ENCODE results near the gene DKKL1. TPM values are rescaled to one million over a fixed set of nuclear protein-coding genes. Genes with fewer than 3 reads are reported as not detected.

Gene DKKL1
- total RNA-seq, 1 experiment from 2014 or later, result 1.0 TPM

- Histone ChIP-seq H3K36me3 (ENCODE audit: control insufficient read depth in 1 of 2, insufficient read depth in 2 of 2, low read length in 2 of 2) (peaks cover 9 to 20% of the 10 kb centered on the region in 2 experiments), H3K4me3 (replicated peaks in 1 of 2; ENCODE audit: low read depth in 1 of 2, low read length in 2 of 2) (no peak overlapping the region), H3K9ac (ENCODE audit: low read length) (no peak overlapping the region), H3K4me1 (ENCODE audit: control insufficient read depth in 1 of 2, insufficient read depth in 2 of 2, low read length in 2 of 2) (peaks cover 0 to 15% of the 10 kb centered on the region in 2 experiments; a peak in 2 of 4 replicates), H3K27ac (ENCODE audit: low read depth, low read length) (no peak overlapping the region; the same call in 1 of the 2 replicates), H3K27me3 (ENCODE audit: insufficient read depth, low read length) (no peaks in the 10 kb centered on the region), H3K9me2 (ENCODE audit: insufficient read depth) (no peaks in the 10 kb centered on the region), H3K9me3 (ENCODE audit: control insufficient read depth in 1 of 2, insufficient read depth in 1 of 2, low read depth in 1 of 2, low read length in 2 of 2) (no peaks in the 10 kb centered on the region), H3K4me2 (ENCODE audit: low read length) (no peak overlapping the region), H4K20me1 (ENCODE audit: insufficient read depth) (no peaks in the 10 kb centered on the region), H2AFZ (ENCODE audit: low read depth, low read length, poor library complexity, severe bottlenecking) (no peak overlapping the region), H3K79me2 (ENCODE audit: insufficient read depth, low read length) (peaks cover 4% of the 10 kb centered on the region; the same call in 1 of the 2 replicates)
- ChIA-PET RAD21 (ENCODE audit: low non-redundant PET in 1 of 2, low total read pairs in 2 of 2, uncharacterized antibody in 2 of 2, unreplicated experiment in 2 of 2) (no interaction called here), POLR2A (no interaction called here), CTCF (no interaction called here)
- no TSS peak for BruUV-seq (replicated peaks)
- intact Hi-C loops (cut with micrococcal nuclease), result no loop called here
- ATAC-seq, result no peak
- TF ChIP-seq POLR2AphosphoS5 (IDR thresholded peaks at IDR 0.05; ENCODE audit: low read depth, low read length), result no peak
- no peak for TF ChIP-seq FOSL1 (IDR thresholded peaks at IDR 0.05; ENCODE audit: low read depth)
- no peak for TF ChIP-seq POLR2A (IDR thresholded peaks at IDR 0.05; ENCODE audit: borderline replicate concordance, extremely low read depth, insufficient read depth, insufficient read length)
- TF ChIP-seq EZH2phosphoT487 (IDR thresholded peaks at IDR 0.05; ENCODE audit: borderline replicate concordance), result no peak
- TF ChIP-seq CEBPB (IDR thresholded peaks at IDR 0.05; ENCODE audit: low read depth), result no peak
- no peak for TF ChIP-seq EZH2 (IDR thresholded peaks at IDR 0.05)
- TF ChIP-seq, protein P1, sequence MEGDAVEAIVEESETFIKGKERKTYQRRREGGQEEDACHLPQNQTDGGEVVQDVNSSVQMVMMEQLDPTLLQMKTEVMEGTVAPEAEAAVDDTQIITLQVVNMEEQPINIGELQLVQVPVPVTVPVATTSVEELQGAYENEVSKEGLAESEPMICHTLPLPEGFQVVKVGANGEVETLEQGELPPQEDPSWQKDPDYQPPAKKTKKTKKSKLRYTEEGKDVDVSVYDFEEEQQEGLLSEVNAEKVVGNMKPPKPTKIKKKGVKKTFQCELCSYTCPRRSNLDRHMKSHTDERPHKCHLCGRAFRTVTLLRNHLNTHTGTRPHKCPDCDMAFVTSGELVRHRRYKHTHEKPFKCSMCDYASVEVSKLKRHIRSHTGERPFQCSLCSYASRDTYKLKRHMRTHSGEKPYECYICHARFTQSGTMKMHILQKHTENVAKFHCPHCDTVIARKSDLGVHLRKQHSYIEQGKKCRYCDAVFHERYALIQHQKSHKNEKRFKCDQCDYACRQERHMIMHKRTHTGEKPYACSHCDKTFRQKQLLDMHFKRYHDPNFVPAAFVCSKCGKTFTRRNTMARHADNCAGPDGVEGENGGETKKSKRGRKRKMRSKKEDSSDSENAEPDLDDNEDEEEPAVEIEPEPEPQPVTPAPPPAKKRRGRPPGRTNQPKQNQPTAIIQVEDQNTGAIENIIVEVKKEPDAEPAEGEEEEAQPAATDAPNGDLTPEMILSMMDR (IDR thresholded peaks at IDR 0.05 in 2 of 3, conservative IDR thresholded peaks at IDR 0.05 in 1 of 3; ENCODE audit: borderline replicate concordance in 1 of 3, insufficient read depth in 1 of 3, low read depth in 2 of 3, low read length in 2 of 3), result no peak
- TF ChIP-seq EGR1 (IDR thresholded peaks at IDR 0.05; ENCODE audit: low read depth), result no peak
- TF ChIP-seq ELF1 (IDR thresholded peaks at IDR 0.05; ENCODE audit: borderline replicate concordance, low read depth), result no peak
- DNase-seq (ENCODE audit: low read depth, low spot score), result no peak
Measured at GRCh38 chr19:49357186-49357585, 6.5 kb upstream of the DKKL1 start.
